Ovary (tissue), 9 donors: Measurements from ENCODE around the gene TNRC6B. TPM values are rescaled to one million over a fixed set of nuclear protein-coding genes. Genes with fewer than 3 reads are reported as not detected.

Experiments used
- DNase-seq, 5 donors: peaks; one replicate each; pipeline ENCODE4 v3.0.0-alpha.2; 2019 to 2020
- H3K27ac ChIP-seq, 2 donors: fragments of 200-600 bp; one replicate each; pipeline versions ENCODE4 v1.5.1 to v1.8.0; 2019 to 2022
- H3K27me3 ChIP-seq: fragments of 200-600 bp; one replicate; pipeline ENCODE4 v1.8.0; 2022
- H3K36me3 ChIP-seq: fragments of 200-600 bp; sonication (generic); one replicate; pipeline ENCODE4 v1.5.1; 2019
- H3K4me1 ChIP-seq: one replicate; pipeline ENCODE4 v1.8.1; 2013; ENCODE audit warnings: mild to moderate bottlenecking, moderate library complexity; ENCODE audit not compliant: insufficient read depth
- H3K4me3 ChIP-seq: fragments of 200-600 bp; sonication (generic); one replicate; pipeline ENCODE4 v1.5.1; 2017
- H3K9me3 ChIP-seq, 2 donors: fragments of 200-600 bp in 1 of 2; sonication (generic) in 1 of 2; one replicate each; pipeline versions ENCODE4 v1.5.1 to v1.8.1; 2013 to 2019; ENCODE audit warnings: mild to moderate bottlenecking in 1 of 2, moderate library complexity in 1 of 2
- EP300 ChIP-seq: sonication (generic); formaldehyde crosslinking; IDR thresholded peaks from one replicate; pipeline ENCODE4 v1.6.1; 2017; ENCODE audit warnings: antibody characterized with exemption
- POLR2A ChIP-seq: fragments of 450-650 bp; IDR thresholded peaks from one replicate; pipeline ENCODE4 v1.6.1; 2017; ENCODE audit warnings: antibody characterized with exemption, mild to moderate bottlenecking, moderate library complexity
- WGBS, 3 donors: extraction: QIAGEN DNeasy Blood & Tissue Kit in 1 of 3; methylation state at CpG; one replicate each; pipeline versions ENCODE4 v1.1.5 to v1.1.7; 2013 to 2017; 5-methylcytosine and 5-hydroxymethylcytosine counted together
- intact Hi-C, 4 donors: fragments of 100-400 bp; cut with DNase I; formaldehyde crosslinking; loops; one replicate each; pipeline versions ENCODE4 v1.11.0 to v1.15.1; 2022 to 2023
- polyA plus RNA-seq, 2 donors: library from polyadenylated mRNA; stranded (reverse); fragments of 200-250 nt in 1 of 2; fragments of 350-450 nt in 1 of 2; fragmentation: Illumina TruSeq in 1 of 2; extraction: RNeasy Lipid Tissue Mini Kit (QIAGEN cat#74804) in 1 of 2; gene quantifications; one replicate each; pipeline ENCODE4 v1.2.3, GENCODE V29; 2013 to 2014
- total RNA-seq, 7 donors: library from RNA; depleted of rRNA in 2 of 7; stranded (reverse); fragments of >200 nt in 2 of 7; fragmentation: NEBNext Ultra II Directional in 3 of 7; extraction: Animal tissue kit (Norgen Biotek cat#: 25700) in 3 of 7; gene quantifications; one replicate each; pipeline versions ENCODE4 v1.1.0 to v1.2.4, GENCODE V29; 2016 to 2023
- TF ChIP-seq, protein P1 (sequence below), 3 donors: fragments of 450-650 bp in 2 of 3; fragments of 200-600 bp in 1 of 3; IDR thresholded peaks; one replicate each; pipeline versions ENCODE4 v1.5.1 to v1.8.0; 2016 to 2022; ENCODE audit warnings: antibody characterized with exemption in 3 of 3, mild to moderate bottlenecking in 1 of 3
- donor health status: DM: no; HTN: no; CAD: no; lungs with moderate emphysema.
- donor health status: DM: no; HTN: no; CAD: no.
- donor health status: Bipolar disorder and iron deficiency.
- donor health status: DM: yes; HTN: yes; CAD: no.
- donor health status: DM: no; HTN: no; CAD: no.
- donor health status: DM: yes; HTN: yes; CAD: no.

The TNRC6B gene
- total and polyA plus RNA-seq, 9 donors: 9.4 to 52.1 (median 47.5) TPM

DNA sequence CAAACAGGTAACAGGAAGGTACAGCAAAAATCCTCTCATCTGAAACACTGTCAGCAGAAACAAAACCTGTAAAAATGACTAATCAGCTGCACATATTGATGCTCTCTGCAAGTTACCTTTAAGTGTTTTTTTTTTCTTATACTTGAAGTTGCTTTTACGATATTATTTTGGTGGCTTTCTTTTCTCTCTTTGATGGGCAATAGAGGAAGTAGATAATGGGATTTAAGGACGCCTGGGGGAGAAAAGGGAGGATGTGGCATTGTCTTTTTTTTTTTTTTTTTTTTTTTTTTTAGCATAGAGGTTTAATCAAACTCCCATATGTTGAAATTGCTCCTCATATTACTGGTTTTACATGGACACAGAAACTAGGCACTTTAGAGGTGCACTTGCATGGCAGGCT lies 157.2 kb downstream of the TNRC6B start:
- TF ChIP-seq, protein P1, sequence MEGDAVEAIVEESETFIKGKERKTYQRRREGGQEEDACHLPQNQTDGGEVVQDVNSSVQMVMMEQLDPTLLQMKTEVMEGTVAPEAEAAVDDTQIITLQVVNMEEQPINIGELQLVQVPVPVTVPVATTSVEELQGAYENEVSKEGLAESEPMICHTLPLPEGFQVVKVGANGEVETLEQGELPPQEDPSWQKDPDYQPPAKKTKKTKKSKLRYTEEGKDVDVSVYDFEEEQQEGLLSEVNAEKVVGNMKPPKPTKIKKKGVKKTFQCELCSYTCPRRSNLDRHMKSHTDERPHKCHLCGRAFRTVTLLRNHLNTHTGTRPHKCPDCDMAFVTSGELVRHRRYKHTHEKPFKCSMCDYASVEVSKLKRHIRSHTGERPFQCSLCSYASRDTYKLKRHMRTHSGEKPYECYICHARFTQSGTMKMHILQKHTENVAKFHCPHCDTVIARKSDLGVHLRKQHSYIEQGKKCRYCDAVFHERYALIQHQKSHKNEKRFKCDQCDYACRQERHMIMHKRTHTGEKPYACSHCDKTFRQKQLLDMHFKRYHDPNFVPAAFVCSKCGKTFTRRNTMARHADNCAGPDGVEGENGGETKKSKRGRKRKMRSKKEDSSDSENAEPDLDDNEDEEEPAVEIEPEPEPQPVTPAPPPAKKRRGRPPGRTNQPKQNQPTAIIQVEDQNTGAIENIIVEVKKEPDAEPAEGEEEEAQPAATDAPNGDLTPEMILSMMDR (IDR thresholded peaks at IDR 0.05): no peak
- TF ChIP-seq POLR2A (no peak), EP300 (no peak)
- no peaks in the 10 kb centered on the region for H3K36me3 ChIP-seq
- intact Hi-C loops: no loop called here
- WGBS, 3 donors: 40 to 71% (median 44%) methylated on average over 2 of the region's 2 CpGs
- no peaks in the 10 kb centered on the region for H3K27me3 ChIP-seq
- H3K4me3 ChIP-seq: no peak overlapping the region
- no peak for DNase-seq
- peaks cover 2% of the 10 kb centered on the region for H3K4me1 ChIP-seq
- no peak overlapping the region for H3K27ac ChIP-seq
- no peaks in the 10 kb centered on the region for H3K9me3 ChIP-seq

DNA sequence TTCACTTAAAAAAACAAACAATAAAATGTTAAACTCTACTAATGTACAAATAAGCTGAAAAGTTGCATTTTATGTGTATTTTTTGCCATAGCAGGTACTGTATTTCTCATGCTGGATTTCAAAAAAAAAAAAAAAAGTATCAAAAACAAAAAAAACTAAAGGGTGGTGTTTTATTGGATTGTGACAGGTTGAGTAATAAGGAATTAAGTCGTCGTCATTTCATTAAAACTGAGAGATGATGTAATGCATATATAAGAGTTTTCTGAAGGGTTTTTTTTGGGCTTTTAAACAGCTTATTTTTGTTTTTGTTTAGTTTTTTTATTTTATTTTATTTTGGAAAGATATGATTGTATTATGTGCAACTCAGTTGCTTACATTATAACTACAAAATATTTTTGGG lies 157.6 kb downstream of the TNRC6B start:
- TF ChIP-seq POLR2A (no peak), EP300 (no peak)
- TF ChIP-seq, protein P1 (IDR thresholded peaks at IDR 0.05): no peak
- Histone ChIP-seq H3K36me3 (no peaks in the 10 kb centered on the region), H3K4me3 (no peak overlapping the region), H3K27ac (no peak overlapping the region), H3K9me3 (no peaks in the 10 kb centered on the region), H3K4me1 (peaks cover 2% of the 10 kb centered on the region), H3K27me3 (no peaks in the 10 kb centered on the region)
- intact Hi-C loops: no loop called here
- WGBS, 3 donors: 24 to 43% (median 40%) methylated on average over 2 of the region's 2 CpGs
- no peak for DNase-seq

DNA sequence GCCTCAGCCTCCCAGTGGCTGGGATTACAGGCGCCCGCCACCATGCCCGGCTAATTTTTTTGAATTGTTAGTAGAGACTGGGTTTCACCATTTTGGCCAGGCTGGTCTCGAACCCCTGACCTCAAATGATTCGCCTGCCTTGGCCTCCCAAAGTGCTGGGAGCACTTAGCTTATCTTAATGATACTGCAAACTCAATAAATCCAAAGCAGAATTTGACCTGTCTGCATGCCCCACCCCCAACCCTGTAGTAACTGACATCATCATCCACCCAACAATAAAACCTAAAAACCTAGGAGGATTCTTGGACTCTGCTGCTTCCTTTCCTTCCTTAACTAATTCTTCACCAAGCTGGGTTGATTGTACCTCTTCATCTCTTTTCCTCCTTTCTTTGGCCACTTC lies 162.3 kb downstream of the TNRC6B start:
- Histone ChIP-seq H3K36me3 (no peaks in the 10 kb centered on the region), H3K27ac (no peak overlapping the region), H3K4me1 (no peaks in the 10 kb centered on the region), H3K9me3 (no peaks in the 10 kb centered on the region), H3K27me3 (no peaks in the 10 kb centered on the region), H3K4me3 (no peak overlapping the region)
- 75 to 85% (median 80%) methylated on average over 5 of the region's 5 CpGs for WGBS, 3 donors
- no peak for DNase-seq
- intact Hi-C loops: loop anchor here in 2 of 4 donors (10.0 kb wide), 2 partner anchors 285 to 295 kb away; no protein-coding TSS in a partner anchor
- TF ChIP-seq EP300: no peak
- TF ChIP-seq, protein P1 (IDR thresholded peaks at IDR 0.05): no peak
- no peak for TF ChIP-seq POLR2A

DNA sequence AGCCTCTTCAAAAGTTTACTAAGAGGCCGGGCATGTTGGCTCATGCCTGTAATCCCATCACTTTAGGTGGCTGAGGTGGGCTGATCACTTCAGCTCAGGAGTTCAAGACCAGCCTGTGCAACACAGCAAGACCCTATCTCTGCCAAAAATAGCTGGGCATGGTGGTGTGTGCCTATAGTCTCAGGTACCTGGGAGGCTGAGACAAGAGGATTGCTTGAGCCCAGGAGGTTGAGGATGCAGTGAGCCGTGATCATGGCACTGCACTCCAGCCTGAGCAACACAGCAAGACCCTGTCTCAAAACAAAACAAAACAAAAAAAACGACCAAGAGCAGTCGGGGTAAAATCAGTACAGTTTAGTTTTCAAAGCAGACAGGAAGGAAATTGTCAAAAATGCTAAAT lies 163.9 kb downstream of the TNRC6B start:
- 33 to 51% (median 41%) methylated on average over 4 of the region's 4 CpGs for WGBS, 3 donors
- Histone ChIP-seq H3K36me3 (no peaks in the 10 kb centered on the region), H3K4me1 (peaks cover 2% of the 10 kb centered on the region), H3K4me3 (no peak overlapping the region), H3K27me3 (no peaks in the 10 kb centered on the region), H3K9me3 (no peaks in the 10 kb centered on the region), H3K27ac (no peak overlapping the region)
- intact Hi-C loops: loop anchor here in 2 of 4 donors (10.0 kb wide), 2 partner anchors 287 to 297 kb away; no protein-coding TSS in a partner anchor
- no peak for TF ChIP-seq EP300
- TF ChIP-seq POLR2A: no peak
- TF ChIP-seq, protein P1 (IDR thresholded peaks at IDR 0.05): no peak
- no peak for DNase-seq
